ENCODE results near the gene FGF12.
A peak's percentile ranks its signal among the peaks of the same experiment; 100 is the strongest.

DNA sequence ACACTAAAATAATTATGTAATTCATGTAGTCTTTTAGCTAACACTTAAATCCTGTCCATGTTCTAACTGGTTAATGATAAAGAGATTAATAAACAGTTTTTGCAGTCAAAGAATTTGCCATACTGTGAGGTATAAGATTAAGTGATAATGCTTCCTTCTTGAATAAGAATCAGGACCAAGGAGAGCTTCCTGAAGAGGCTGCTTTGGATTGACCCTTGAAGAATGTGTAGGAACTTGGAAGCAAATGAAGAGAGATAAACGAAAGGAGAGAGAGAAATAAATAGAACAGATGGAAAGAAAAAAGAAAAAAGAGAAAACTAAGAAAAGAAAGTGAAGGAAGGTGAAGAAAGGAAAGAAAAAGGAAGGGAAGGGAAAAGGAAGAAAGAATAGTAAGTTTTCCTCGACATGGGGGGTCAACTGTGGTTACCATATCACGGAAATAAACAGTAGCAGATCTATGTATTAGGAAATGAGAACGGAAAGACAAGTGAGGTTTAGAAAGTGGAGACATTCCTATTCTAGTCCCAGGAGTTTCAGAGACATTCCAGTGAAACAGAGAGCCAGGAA lies 539.8 kb downstream of the FGF12 start:
- TF ChIP-seq, protein P1, sequence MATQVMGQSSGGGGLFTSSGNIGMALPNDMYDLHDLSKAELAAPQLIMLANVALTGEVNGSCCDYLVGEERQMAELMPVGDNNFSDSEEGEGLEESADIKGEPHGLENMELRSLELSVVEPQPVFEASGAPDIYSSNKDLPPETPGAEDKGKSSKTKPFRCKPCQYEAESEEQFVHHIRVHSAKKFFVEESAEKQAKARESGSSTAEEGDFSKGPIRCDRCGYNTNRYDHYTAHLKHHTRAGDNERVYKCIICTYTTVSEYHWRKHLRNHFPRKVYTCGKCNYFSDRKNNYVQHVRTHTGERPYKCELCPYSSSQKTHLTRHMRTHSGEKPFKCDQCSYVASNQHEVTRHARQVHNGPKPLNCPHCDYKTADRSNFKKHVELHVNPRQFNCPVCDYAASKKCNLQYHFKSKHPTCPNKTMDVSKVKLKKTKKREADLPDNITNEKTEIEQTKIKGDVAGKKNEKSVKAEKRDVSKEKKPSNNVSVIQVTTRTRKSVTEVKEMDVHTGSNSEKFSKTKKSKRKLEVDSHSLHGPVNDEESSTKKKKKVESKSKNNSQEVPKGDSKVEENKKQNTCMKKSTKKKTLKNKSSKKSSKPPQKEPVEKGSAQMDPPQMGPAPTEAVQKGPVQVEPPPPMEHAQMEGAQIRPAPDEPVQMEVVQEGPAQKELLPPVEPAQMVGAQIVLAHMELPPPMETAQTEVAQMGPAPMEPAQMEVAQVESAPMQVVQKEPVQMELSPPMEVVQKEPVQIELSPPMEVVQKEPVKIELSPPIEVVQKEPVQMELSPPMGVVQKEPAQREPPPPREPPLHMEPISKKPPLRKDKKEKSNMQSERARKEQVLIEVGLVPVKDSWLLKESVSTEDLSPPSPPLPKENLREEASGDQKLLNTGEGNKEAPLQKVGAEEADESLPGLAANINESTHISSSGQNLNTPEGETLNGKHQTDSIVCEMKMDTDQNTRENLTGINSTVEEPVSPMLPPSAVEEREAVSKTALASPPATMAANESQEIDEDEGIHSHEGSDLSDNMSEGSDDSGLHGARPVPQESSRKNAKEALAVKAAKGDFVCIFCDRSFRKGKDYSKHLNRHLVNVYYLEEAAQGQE (IDR thresholded peaks at IDR 0.05; ENCODE audit: low read depth, low read length), result peak; percentile 78
- no peak for TF ChIP-seq USF1 (IDR thresholded peaks at IDR 0.05; ENCODE audit: borderline replicate concordance, low read depth)
- no peak for TF ChIP-seq YY1 (IDR thresholded peaks at IDR 0.05; ENCODE audit: low read depth)
- TF ChIP-seq, protein P2, sequence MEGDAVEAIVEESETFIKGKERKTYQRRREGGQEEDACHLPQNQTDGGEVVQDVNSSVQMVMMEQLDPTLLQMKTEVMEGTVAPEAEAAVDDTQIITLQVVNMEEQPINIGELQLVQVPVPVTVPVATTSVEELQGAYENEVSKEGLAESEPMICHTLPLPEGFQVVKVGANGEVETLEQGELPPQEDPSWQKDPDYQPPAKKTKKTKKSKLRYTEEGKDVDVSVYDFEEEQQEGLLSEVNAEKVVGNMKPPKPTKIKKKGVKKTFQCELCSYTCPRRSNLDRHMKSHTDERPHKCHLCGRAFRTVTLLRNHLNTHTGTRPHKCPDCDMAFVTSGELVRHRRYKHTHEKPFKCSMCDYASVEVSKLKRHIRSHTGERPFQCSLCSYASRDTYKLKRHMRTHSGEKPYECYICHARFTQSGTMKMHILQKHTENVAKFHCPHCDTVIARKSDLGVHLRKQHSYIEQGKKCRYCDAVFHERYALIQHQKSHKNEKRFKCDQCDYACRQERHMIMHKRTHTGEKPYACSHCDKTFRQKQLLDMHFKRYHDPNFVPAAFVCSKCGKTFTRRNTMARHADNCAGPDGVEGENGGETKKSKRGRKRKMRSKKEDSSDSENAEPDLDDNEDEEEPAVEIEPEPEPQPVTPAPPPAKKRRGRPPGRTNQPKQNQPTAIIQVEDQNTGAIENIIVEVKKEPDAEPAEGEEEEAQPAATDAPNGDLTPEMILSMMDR (IDR thresholded peaks at IDR 0.05), result no peak
- no peak for TF ChIP-seq POLR2AphosphoS5 (IDR thresholded peaks at IDR 0.05; ENCODE audit: low read depth, low read length)
- no peak for TF ChIP-seq NFIC (IDR thresholded peaks at IDR 0.05; ENCODE audit: borderline replicate concordance)
- TF ChIP-seq, protein P3, sequence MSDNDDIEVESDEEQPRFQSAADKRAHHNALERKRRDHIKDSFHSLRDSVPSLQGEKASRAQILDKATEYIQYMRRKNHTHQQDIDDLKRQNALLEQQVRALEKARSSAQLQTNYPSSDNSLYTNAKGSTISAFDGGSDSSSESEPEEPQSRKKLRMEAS (IDR thresholded peaks at IDR 0.05; ENCODE audit: low read depth), result no peak
- TF ChIP-seq MEF2A (IDR thresholded peaks at IDR 0.05; ENCODE audit: borderline replicate concordance, low read depth), result no peak
- TF ChIP-seq, protein P4, sequence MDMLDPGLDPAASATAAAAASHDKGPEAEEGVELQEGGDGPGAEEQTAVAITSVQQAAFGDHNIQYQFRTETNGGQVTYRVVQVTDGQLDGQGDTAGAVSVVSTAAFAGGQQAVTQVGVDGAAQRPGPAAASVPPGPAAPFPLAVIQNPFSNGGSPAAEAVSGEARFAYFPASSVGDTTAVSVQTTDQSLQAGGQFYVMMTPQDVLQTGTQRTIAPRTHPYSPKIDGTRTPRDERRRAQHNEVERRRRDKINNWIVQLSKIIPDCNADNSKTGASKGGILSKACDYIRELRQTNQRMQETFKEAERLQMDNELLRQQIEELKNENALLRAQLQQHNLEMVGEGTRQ (IDR thresholded peaks at IDR 0.05; ENCODE audit: borderline replicate concordance, low read depth, low read length), result no peak
- TF ChIP-seq GATA2 (CRISPR knock-in tag; IDR thresholded peaks at IDR 0.05), result no peak
- TF ChIP-seq, protein P5, sequence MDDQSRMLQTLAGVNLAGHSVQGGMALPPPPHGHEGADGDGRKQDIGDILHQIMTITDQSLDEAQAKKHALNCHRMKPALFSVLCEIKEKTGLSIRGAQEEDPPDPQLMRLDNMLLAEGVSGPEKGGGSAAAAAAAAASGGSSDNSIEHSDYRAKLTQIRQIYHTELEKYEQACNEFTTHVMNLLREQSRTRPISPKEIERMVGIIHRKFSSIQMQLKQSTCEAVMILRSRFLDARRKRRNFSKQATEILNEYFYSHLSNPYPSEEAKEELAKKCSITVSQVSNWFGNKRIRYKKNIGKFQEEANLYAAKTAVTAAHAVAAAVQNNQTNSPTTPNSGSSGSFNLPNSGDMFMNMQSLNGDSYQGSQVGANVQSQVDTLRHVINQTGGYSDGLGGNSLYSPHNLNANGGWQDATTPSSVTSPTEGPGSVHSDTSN (IDR thresholded peaks at IDR 0.05), result no peak
- TF ChIP-seq EZH2phosphoT487 (IDR thresholded peaks at IDR 0.05; ENCODE audit: borderline replicate concordance, low read depth), result no peak
